Right atrium auricular region (tissue), 2 donors: ENCODE data around the gene SMG7. TPM values are rescaled to one million over a fixed set of nuclear protein-coding genes. Genes with fewer than 3 reads are reported as not detected.
A peak's percentile ranks its signal among the peaks of the same experiment; 100 is the strongest.

ENCODE experiments used
- DNase-seq: peaks from one replicate; pipeline ENCODE4 v3.0.0-alpha.2; 2019; ENCODE audit warnings: low spot score
- H3K27ac ChIP-seq, 2 donors: fragments of 200-600 bp; sonication (generic); 1 replicate in 1 of 2; 2 replicates in 1 of 2; pipeline ENCODE4 v1.5.1; 2016 to 2019
- H3K27me3 ChIP-seq, 2 donors: fragments of 200-600 bp; sonication (generic); one replicate each; pipeline versions ENCODE4 v1.5.1 to v1.6.0; 2017 to 2019
- H3K36me3 ChIP-seq: fragments of 200-600 bp; sonication (generic); one replicate; pipeline ENCODE4 v1.5.1; 2016
- H3K4me1 ChIP-seq, 2 donors: fragments of 200-600 bp; sonication (generic); one replicate each; pipeline versions ENCODE4 v1.5.1 to v1.6.0; 2017 to 2019
- H3K4me3 ChIP-seq, 2 donors: fragments of 200-600 bp; sonication (generic); 1 replicate in 1 of 2; 2 replicates in 1 of 2; pipeline ENCODE4 v1.5.1; 2017 to 2019; ENCODE audit warnings: mild to moderate bottlenecking in 1 of 2, moderate library complexity in 1 of 2
- H3K9me3 ChIP-seq, 2 donors: fragments of 200-600 bp; sonication (generic); one replicate each; pipeline ENCODE4 v1.5.1; 2019
- total RNA-seq, 2 donors: library from RNA; depleted of rRNA; stranded (reverse); fragments of >200 nt; gene quantifications; one replicate each; pipeline ENCODE4 v1.1.0, GENCODE V29; 2016
- TF ChIP-seq, protein P1 (sequence below), 2 donors: fragments of 200-600 bp; sonication (generic); IDR thresholded peaks; one replicate each; pipeline ENCODE4 v1.5.1; 2019; ENCODE audit warnings: antibody characterized with exemption in 2 of 2

The SMG7 gene
- total RNA-seq, 2 donors from 2014 or later: 42.0 to 43.6 TPM

GRCh38 chr1:183433703-183434102 is 38.6 kb upstream of the SMG7 start:
- DNase-seq: no peak

GRCh38 chr1:183435497-183435896 is 36.8 kb upstream of the SMG7 start:
- TF ChIP-seq, protein P1, sequence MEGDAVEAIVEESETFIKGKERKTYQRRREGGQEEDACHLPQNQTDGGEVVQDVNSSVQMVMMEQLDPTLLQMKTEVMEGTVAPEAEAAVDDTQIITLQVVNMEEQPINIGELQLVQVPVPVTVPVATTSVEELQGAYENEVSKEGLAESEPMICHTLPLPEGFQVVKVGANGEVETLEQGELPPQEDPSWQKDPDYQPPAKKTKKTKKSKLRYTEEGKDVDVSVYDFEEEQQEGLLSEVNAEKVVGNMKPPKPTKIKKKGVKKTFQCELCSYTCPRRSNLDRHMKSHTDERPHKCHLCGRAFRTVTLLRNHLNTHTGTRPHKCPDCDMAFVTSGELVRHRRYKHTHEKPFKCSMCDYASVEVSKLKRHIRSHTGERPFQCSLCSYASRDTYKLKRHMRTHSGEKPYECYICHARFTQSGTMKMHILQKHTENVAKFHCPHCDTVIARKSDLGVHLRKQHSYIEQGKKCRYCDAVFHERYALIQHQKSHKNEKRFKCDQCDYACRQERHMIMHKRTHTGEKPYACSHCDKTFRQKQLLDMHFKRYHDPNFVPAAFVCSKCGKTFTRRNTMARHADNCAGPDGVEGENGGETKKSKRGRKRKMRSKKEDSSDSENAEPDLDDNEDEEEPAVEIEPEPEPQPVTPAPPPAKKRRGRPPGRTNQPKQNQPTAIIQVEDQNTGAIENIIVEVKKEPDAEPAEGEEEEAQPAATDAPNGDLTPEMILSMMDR (IDR thresholded peaks at IDR 0.05): no peak
- peak overlapping the region; percentile 29 to 40 for H3K4me3 ChIP-seq
- H3K9me3 ChIP-seq: no peaks in the 10 kb centered on the region

More at GRCh38 chr1:183433703-183434102, 38.6 kb upstream of the SMG7 start:
- H3K4me1 ChIP-seq: peaks cover 0 to 4% of the 10 kb centered on the region in 2 donors
- no peaks in the 10 kb centered on the region for H3K36me3 ChIP-seq
- no peaks in the 10 kb centered on the region for H3K27me3 ChIP-seq
- H3K9me3 ChIP-seq: no peaks in the 10 kb centered on the region
- H3K4me3 ChIP-seq: peak overlapping the region; percentile 29 to 40
- H3K27ac ChIP-seq: peak overlapping the region; percentile 55 to 75
- TF ChIP-seq, protein P1 (IDR thresholded peaks at IDR 0.05): no peak

DNA sequence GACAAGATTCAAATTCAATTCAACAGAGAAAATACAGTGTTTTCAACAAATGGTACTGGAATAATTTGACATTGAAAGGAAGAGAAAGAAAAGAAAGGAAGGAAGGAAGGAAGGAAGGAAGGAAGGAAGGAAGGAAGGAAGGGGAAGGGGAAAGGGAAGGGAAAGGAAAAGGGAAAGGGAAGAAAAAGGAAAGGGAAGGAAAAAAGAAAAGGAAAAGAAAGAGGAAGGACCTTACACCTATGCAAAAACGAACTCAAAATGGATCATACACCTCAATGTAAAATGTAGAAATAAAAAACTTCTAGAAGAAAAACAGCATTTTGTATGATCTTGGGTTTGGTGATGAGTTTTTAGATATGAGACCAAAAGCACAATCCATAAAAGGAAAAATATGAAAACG is 34.2 kb upstream of the SMG7 start:
- Histone ChIP-seq H3K4me1 (peaks cover 0 to 4% of the 10 kb centered on the region in 2 donors), H3K27ac (no peak overlapping the region), H3K4me3 (no peak overlapping the region), H3K9me3 (no peaks in the 10 kb centered on the region), H3K36me3 (no peaks in the 10 kb centered on the region), H3K27me3 (no peaks in the 10 kb centered on the region)
- TF ChIP-seq, protein P1 (IDR thresholded peaks at IDR 0.05): no peak
- no peak for DNase-seq

More at GRCh38 chr1:183435497-183435896, 36.8 kb upstream of the SMG7 start:
- H3K27ac ChIP-seq: peak overlapping the region; percentile 39 to 75
- no peak for DNase-seq
- H3K36me3 ChIP-seq: no peaks in the 10 kb centered on the region
- H3K4me1 ChIP-seq: peaks cover 0 to 4% of the 10 kb centered on the region in 2 donors
- H3K27me3 ChIP-seq: no peaks in the 10 kb centered on the region

- DNase-seq: no peak
- TF ChIP-seq, protein P1 (IDR thresholded peaks at IDR 0.05): no peak
- peak overlapping the region in 1 of 2 donors; percentile 25 for H3K27ac ChIP-seq
Measured at GRCh38 chr1:183443011-183443410, 29.3 kb upstream of the SMG7 start.

GRCh38 chr1:183443466-183443865 is 28.8 kb upstream of the SMG7 start:
- Histone ChIP-seq H3K27ac (no peak overlapping the region), H3K36me3 (no peaks in the 10 kb centered on the region), H3K27me3 (no peaks in the 10 kb centered on the region), H3K4me1 (no peaks in the 10 kb centered on the region), H3K9me3 (no peaks in the 10 kb centered on the region), H3K4me3 (no peak overlapping the region)
- DNase-seq: no peak
- TF ChIP-seq, protein P1 (IDR thresholded peaks at IDR 0.05): no peak

More at GRCh38 chr1:183443011-183443410, 29.3 kb upstream of the SMG7 start:
- H3K9me3 ChIP-seq: no peaks in the 10 kb centered on the region
- no peaks in the 10 kb centered on the region for H3K27me3 ChIP-seq
- H3K4me1 ChIP-seq: no peaks in the 10 kb centered on the region
- no peaks in the 10 kb centered on the region for H3K36me3 ChIP-seq
- no peak overlapping the region for H3K4me3 ChIP-seq

DNA sequence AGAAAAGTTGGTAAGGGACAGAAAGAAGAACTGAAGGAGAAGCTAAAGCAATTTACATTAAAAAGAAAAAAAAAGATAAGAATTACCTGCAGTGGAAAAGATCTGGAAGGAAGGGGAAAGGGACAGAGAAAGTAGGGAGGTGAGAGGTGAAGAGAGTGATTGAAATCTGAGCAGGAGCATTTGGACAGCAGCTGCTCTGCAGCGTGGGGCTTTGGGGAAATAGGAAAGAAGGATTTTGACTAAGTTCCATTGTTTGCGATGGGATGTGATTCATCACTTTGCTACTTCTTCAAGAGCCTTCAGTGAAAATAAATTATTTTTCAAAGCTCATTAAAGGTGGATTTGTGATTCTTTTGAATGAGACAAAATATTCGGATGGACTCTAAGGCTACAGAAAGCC is 28.1 kb upstream of the SMG7 start:
- Histone ChIP-seq H3K27me3 (no peaks in the 10 kb centered on the region), H3K4me1 (no peaks in the 10 kb centered on the region), H3K36me3 (no peaks in the 10 kb centered on the region), H3K27ac (no peak overlapping the region), H3K9me3 (no peaks in the 10 kb centered on the region), H3K4me3 (no peak overlapping the region)
- no peak for DNase-seq
- TF ChIP-seq, protein P1 (IDR thresholded peaks at IDR 0.05): no peak
